HCT116 (cell line): ENCODE results near the gene FA2H. TPM values are rescaled to one million over a fixed set of nuclear protein-coding genes. Genes with fewer than 3 reads are reported as not detected.
"Not testable (repeated sequence)": the region's sequence is repeated elsewhere in the genome, so short reads cannot be mapped to it uniquely, and the experiment has no call there.

Experiments
- ATAC-seq: fragments of 200-7000 bp; cut with Tn5 transposase; 2 replicates; pipeline ENCODE4 v1.9.1; 2020; ENCODE audit warnings: mild to moderate bottlenecking, moderate library complexity
- BruUV-seq: library from RNA; stranded (reverse); fragments of 400-500 nt; replicated peaks from 2 replicates; lab custom pipeline; 2021; lab: Mats Ljungman, UMichigan
- CTCF ChIA-PET: fragments of 300-600 bp; sonication (Branson Sonifier 250); formaldehyde crosslinking; loops from one replicate; lab custom pipeline; 2021; ENCODE audit warnings: antibody characterized with exemption; lab: Charles Lee
- POLR2A ChIA-PET: fragments of 300-600, 350-600 bp; sonication (Branson Sonifier 250); formaldehyde crosslinking; loops from one replicate; lab custom pipeline; 2021; ENCODE audit warnings: antibody characterized with exemption; lab: Charles Lee
- RAD21 ChIA-PET, 2 experiments: fragments of 300-600 bp; sonication (Branson Sonifier 250); formaldehyde crosslinking; loops; one replicate each; lab custom pipeline; 2023; ENCODE audit warnings: low total read pairs in 2 of 2; ENCODE audit not compliant: uncharacterized antibody in 2 of 2, unreplicated experiment in 2 of 2, low non-redundant PET in 1 of 2; lab: Charles Lee
- DNase-seq: peaks from one replicate; pipeline ENCODE4 v3.0.0-alpha.2; 2010; ENCODE audit warnings: low read depth, low spot score
- H2AFZ ChIP-seq: fragments of 200-600 bp; shearing (Covaris generic), sonication (generic); 2 replicates; pipeline ENCODE4 v1.6.1; 2017; ENCODE audit warnings: low read depth, mixed run types, mixed read lengths, antibody characterized with exemption, low read length; ENCODE audit not compliant: poor library complexity, severe bottlenecking
- H3K27ac ChIP-seq: 2 replicates; pipeline ENCODE4 v1.5.1; 2012; ENCODE audit warnings: low read depth, low read length
- H3K27me3 ChIP-seq: fragments of 200-600 bp; sonication (generic); 2 replicates; pipeline ENCODE4 v1.6.1; 2016; ENCODE audit warnings: mixed run types, low read length, mixed read lengths; ENCODE audit not compliant: insufficient read depth
- H3K36me3 ChIP-seq, 2 experiments: fragments of 200-500 bp in 1 of 2; fragments of 200-600 bp in 1 of 2; sonication (Bioruptor generic) in 1 of 2; sonication (generic) in 1 of 2; 2 replicates each; pipeline versions ENCODE4 v1.5.1 to v1.6.1; 2014 to 2016; ENCODE audit warnings: low read length in 2 of 2, inconsistent platforms in 1 of 2, mixed read lengths in 1 of 2, mixed run types in 1 of 2; ENCODE audit not compliant: insufficient read depth in 2 of 2, control insufficient read depth in 1 of 2
- H3K4me1 ChIP-seq, 2 experiments: fragments of 200-600 bp in 1 of 2; sonication (generic) in 1 of 2; 2 replicates each; pipeline versions ENCODE4 v1.5.1 to v1.6.1; 2012 to 2017; ENCODE audit warnings: low read length in 2 of 2, inconsistent platforms in 1 of 2, mild to moderate bottlenecking in 1 of 2, mixed read lengths in 1 of 2, mixed run types in 1 of 2, moderate library complexity in 1 of 2; ENCODE audit not compliant: insufficient read depth in 2 of 2, control insufficient read depth in 1 of 2
- H3K4me2 ChIP-seq: fragments of 200-600 bp; sonication (generic); 2 replicates; pipeline ENCODE4 v1.6.1; 2017; ENCODE audit warnings: mixed run types, low read length, mixed read lengths
- H3K4me3 ChIP-seq, 2 experiments: fragments of 200-600 bp in 1 of 2; sonication (generic) in 1 of 2; replicated peaks in 1 of 2; 2 replicates each; pipeline ENCODE4 v1.5.1; 2011 to 2016; ENCODE audit warnings: low read length in 2 of 2, control low read depth in 1 of 2, low read depth in 1 of 2, mild to moderate bottlenecking in 1 of 2, mixed read lengths in 1 of 2, mixed run types in 1 of 2
- H3K79me2 ChIP-seq: fragments of 200-600 bp; sonication (generic); 2 replicates; pipeline ENCODE4 v1.6.1; 2017; ENCODE audit warnings: mild to moderate bottlenecking, mixed run types, low read length, moderate library complexity, mixed read lengths; ENCODE audit not compliant: insufficient read depth
- H3K9ac ChIP-seq: fragments of 200-600 bp; sonication (generic); 2 replicates; pipeline ENCODE4 v1.6.1; 2016; ENCODE audit warnings: low read length, mixed read lengths
- H3K9me2 ChIP-seq: fragments of 200-600 bp; sonication (generic), shearing (Covaris generic); 2 replicates; pipeline ENCODE4 v1.6.1; 2017; ENCODE audit warnings: mixed run types, mild to moderate bottlenecking, moderate library complexity; ENCODE audit not compliant: insufficient read depth
- H3K9me3 ChIP-seq, 2 experiments: fragments of 200-500 bp in 1 of 2; fragments of 200-600 bp in 1 of 2; sonication (Bioruptor generic) in 1 of 2; sonication (generic) in 1 of 2; 2 replicates each; pipeline ENCODE4 v1.6.1; 2014 to 2017; ENCODE audit warnings: low read length in 2 of 2, mixed read lengths in 2 of 2, inconsistent platforms in 1 of 2, low read depth in 1 of 2, mild to moderate bottlenecking in 1 of 2, mixed run types in 1 of 2, moderate library complexity in 1 of 2; ENCODE audit not compliant: control insufficient read depth in 1 of 2, insufficient read depth in 1 of 2
- H4K20me1 ChIP-seq: fragments of 200-600 bp; sonication (generic), shearing (Covaris generic); 2 replicates; pipeline ENCODE4 v1.6.1; 2017; ENCODE audit warnings: mixed run types, mild to moderate bottlenecking, moderate library complexity; ENCODE audit not compliant: insufficient read depth
- CBX3 ChIP-seq: IDR thresholded peaks from 2 replicates; pipeline ENCODE4 v1.6.1; 2012; ENCODE audit warnings: low read depth
- CEBPB ChIP-seq: IDR thresholded peaks from 2 replicates; pipeline ENCODE4 v1.6.1; 2012; ENCODE audit warnings: low read depth
- EGR1 ChIP-seq: IDR thresholded peaks from 2 replicates; pipeline ENCODE4 v1.6.1; 2012; ENCODE audit warnings: low read depth
- FOSL1 ChIP-seq: IDR thresholded peaks from 2 replicates; pipeline ENCODE4 v1.6.1; 2012; ENCODE audit warnings: low read depth
- POLR2AphosphoS5 ChIP-seq: IDR thresholded peaks from 2 replicates; pipeline ENCODE4 v1.6.1; 2011; ENCODE audit warnings: mild to moderate bottlenecking, low read depth, low read length, moderate library complexity
- RAD21 ChIP-seq: IDR thresholded peaks from 2 replicates; pipeline ENCODE4 v1.6.1; 2012; ENCODE audit warnings: low read depth, mild to moderate bottlenecking
- intact Hi-C: fragments of 100-400 bp; cut with micrococcal nuclease; formaldehyde crosslinking; loops from 2 replicates; pipeline ENCODE4 v1.10.0; 2022
- total RNA-seq: library from RNA; stranded (reverse); gene quantifications from one replicate; pipeline ENCODE4 v1.2.1, GENCODE V29; 2021; ENCODE audit not compliant: unreplicated experiment
- TF ChIP-seq, protein P1 (sequence below): IDR thresholded peaks from 2 replicates; pipeline ENCODE4 v1.6.1; 2012

The FA2H gene
- total RNA-seq, 1 experiment from 2014 or later = 11.1 TPM

DNA sequence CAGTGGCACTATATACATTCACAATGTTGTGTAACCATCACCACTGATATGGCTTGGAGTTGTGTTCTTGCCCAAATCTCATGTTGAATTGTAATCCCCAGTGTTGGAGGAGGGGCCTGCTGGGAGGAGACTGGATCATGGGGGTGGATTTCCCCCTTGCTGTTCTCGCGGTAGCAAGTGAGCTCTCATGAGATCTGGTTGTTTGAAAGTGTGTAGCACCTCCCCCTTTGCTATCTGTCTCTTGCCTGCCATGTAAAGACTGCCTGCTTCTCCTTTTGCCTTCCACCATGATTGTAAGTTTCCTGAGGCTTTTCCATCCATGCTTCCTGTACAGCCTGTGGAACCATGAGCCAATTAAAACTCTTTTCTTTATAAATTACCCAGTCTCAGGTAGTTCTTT lies 17.1 kb upstream of the FA2H start:
- intact Hi-C loops, H3K4me3 ChIP-seq, H2AFZ ChIP-seq, RAD21 ChIA-PET, H3K36me3 ChIP-seq, H3K9me3 ChIP-seq, H3K4me1 ChIP-seq, ATAC-seq, BruUV-seq, H3K27ac ChIP-seq, H3K9me2 ChIP-seq, H3K9ac ChIP-seq, H3K4me2 ChIP-seq, H4K20me1 ChIP-seq, POLR2A ChIA-PET, H3K27me3 ChIP-seq, DNase-seq, CTCF ChIA-PET, H3K79me2 ChIP-seq: not testable (repeated sequence)

DNA sequence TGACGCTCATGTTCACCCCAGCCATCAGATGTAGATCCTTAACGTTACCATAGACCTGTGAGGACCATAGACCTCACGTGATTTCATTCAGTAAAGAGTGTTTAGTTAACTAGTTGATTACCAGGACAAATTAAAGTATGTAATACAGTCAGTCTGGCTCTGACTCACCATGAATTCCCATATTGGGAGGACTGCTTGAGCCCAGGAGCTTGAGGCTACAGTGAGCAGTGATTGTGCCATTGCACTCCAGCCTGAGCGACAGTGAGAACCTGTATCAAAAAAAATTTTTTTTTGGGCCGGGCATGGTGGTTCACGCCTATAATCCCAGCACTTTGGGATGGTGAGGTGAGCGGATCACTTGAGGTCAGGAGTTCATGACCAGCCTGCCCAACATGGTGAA lies 13.5 kb upstream of the FA2H start:
- no peak overlapping the region for H3K27ac ChIP-seq
- CTCF ChIA-PET = no interaction called here
- H3K9me3 ChIP-seq = no peaks in the 10 kb centered on the region
- H3K9me2 ChIP-seq = no peaks in the 10 kb centered on the region
- H3K9ac ChIP-seq = no peak overlapping the region
- BruUV-seq = no TSS peak
- intact Hi-C loops = no loop called here
- no peaks in the 10 kb centered on the region for H3K27me3 ChIP-seq
- ATAC-seq (no peak), DNase-seq (no peak)
- no peaks in the 10 kb centered on the region for H3K4me1 ChIP-seq
- no peaks in the 10 kb centered on the region for H3K79me2 ChIP-seq
- H3K4me3 ChIP-seq = no peak overlapping the region
- no peak overlapping the region for H3K4me2 ChIP-seq
- RAD21 ChIA-PET = no interaction called here
- TF ChIP-seq FOSL1 = no peak
- TF ChIP-seq EGR1 = no peak
- no peak for TF ChIP-seq RAD21
- TF ChIP-seq, protein P1, sequence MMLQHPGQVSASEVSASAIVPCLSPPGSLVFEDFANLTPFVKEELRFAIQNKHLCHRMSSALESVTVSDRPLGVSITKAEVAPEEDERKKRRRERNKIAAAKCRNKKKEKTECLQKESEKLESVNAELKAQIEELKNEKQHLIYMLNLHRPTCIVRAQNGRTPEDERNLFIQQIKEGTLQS = no peak
- no peak for TF ChIP-seq CEBPB
- TF ChIP-seq POLR2AphosphoS5 = no peak
- no peak for TF ChIP-seq CBX3
- no peaks in the 10 kb centered on the region for H4K20me1 ChIP-seq
- no peaks in the 10 kb centered on the region for H3K36me3 ChIP-seq
- H2AFZ ChIP-seq = no peak overlapping the region
- POLR2A ChIA-PET = no interaction called here
